H1 (cell line): Measurements from ENCODE around the gene GBE1. TPM values are rescaled to one million over a fixed set of nuclear protein-coding genes. Genes with fewer than 3 reads are reported as not detected.
"Not testable (repeated sequence)": the region's sequence is repeated elsewhere in the genome, so short reads cannot be mapped to it uniquely, and the experiment has no call there.

Source experiments
- CTCF ChIA-PET: fragments of 300-600 bp; sonication (Branson Sonifier 250); formaldehyde crosslinking; loops from one replicate; lab custom pipeline; 2021; ENCODE audit not compliant: partially characterized antibody; lab: Charles Lee
- POLR2A ChIA-PET: fragments of 300-600 bp; sonication (Branson Sonifier 250); formaldehyde crosslinking; loops from one replicate; lab custom pipeline; 2021; ENCODE audit warnings: inconsistent platforms; ENCODE audit not compliant: partially characterized antibody; lab: Charles Lee
- DNase-seq, 2 experiments: peaks; one replicate each; pipeline versions ENCODE4 v3.0.0 to v3.0.0-alpha.2; 2010 to 2022; ENCODE audit warnings: low spot score in 2 of 2, low read depth in 1 of 2, mixed read lengths in 1 of 2
- FAIRE-seq: peaks from 2 replicates; lab custom pipeline; 2011; peaks lifted over from hg19 to GRCh38; lab: Jason Lieb, UNC
- H2AFZ ChIP-seq: 2 replicates; pipeline ENCODE4 v1.8.1; 2012; ENCODE audit warnings: low read length, inconsistent platforms
- H2AK5ac ChIP-seq: 2 replicates; pipeline ENCODE4 v1.6.1; 2013; ENCODE audit warnings: low read depth, low read length
- H2BK120ac ChIP-seq: replicated peaks from 2 replicates; pipeline ENCODE3; 2013; ENCODE audit warnings: low read depth, low read length, inconsistent platforms
- H2BK12ac ChIP-seq: 2 replicates; pipeline ENCODE4 v1.6.1; 2013; ENCODE audit warnings: low read depth, low read length
- H2BK15ac ChIP-seq: 2 replicates; pipeline ENCODE4 v1.6.1; 2013; ENCODE audit warnings: low read length
- H2BK20ac ChIP-seq: 2 replicates; pipeline ENCODE4 v1.6.1; 2013; ENCODE audit warnings: low read length
- H2BK5ac ChIP-seq: 2 replicates; pipeline ENCODE4 v1.6.1; 2013; ENCODE audit warnings: low read depth, low read length
- H3K14ac ChIP-seq: 2 replicates; pipeline ENCODE4 v1.6.1; 2013; ENCODE audit warnings: inconsistent platforms; ENCODE audit not compliant: insufficient read length
- H3K18ac ChIP-seq: 2 replicates; pipeline ENCODE4 v1.6.1; 2013; ENCODE audit warnings: low read length; ENCODE audit errors: extremely low read depth
- H3K23ac ChIP-seq: 2 replicates; pipeline ENCODE4 v1.6.1; 2013; ENCODE audit warnings: inconsistent platforms; ENCODE audit not compliant: insufficient read length
- H3K23me2 ChIP-seq: 2 replicates; pipeline ENCODE4 v1.6.1; 2013; ENCODE audit warnings: low read depth, low read length
- H3K27ac ChIP-seq: 2 replicates; pipeline ENCODE4 v1.6.1; 2011; ENCODE audit warnings: low read depth, low read length, inconsistent platforms
- H3K27me3 ChIP-seq, 4 experiments: replicated peaks in 1 of 4; 1 replicate in 1 of 4; 2 replicates in 3 of 4; pipeline versions ENCODE4 v1.6.1 to v1.8.1; 2011 to 2013; ENCODE audit warnings: low read length in 3 of 4, mild to moderate bottlenecking in 3 of 4, inconsistent platforms in 2 of 4, mixed read lengths in 2 of 4, moderate library complexity in 1 of 4; ENCODE audit not compliant: control insufficient read depth in 3 of 4, insufficient read depth in 3 of 4; ENCODE audit errors: extremely low read depth in 1 of 4
- H3K36me3 ChIP-seq, 4 experiments: 2 replicates each; pipeline versions ENCODE4 v1.6.1 to v1.8.1; 2011 to 2013; ENCODE audit warnings: mild to moderate bottlenecking in 4 of 4, low read length in 3 of 4, moderate library complexity in 2 of 4, control low read depth in 1 of 4, inconsistent platforms in 1 of 4; ENCODE audit not compliant: insufficient read depth in 4 of 4, control insufficient read depth in 2 of 4
- H3K4ac ChIP-seq: replicated peaks from 2 replicates; pipeline ENCODE3; 2013; ENCODE audit warnings: low read length, low read depth, mixed read lengths, inconsistent platforms; ENCODE audit not compliant: insufficient read length
- H3K4me1 ChIP-seq, 4 experiments: replicated peaks in 1 of 4; 1 replicate in 1 of 4; 2 replicates in 3 of 4; pipeline versions ENCODE4 v1.6.1 to v1.8.1; 2011 to 2013; ENCODE audit warnings: low read length in 3 of 4, inconsistent platforms in 2 of 4, mixed read lengths in 1 of 4; ENCODE audit not compliant: insufficient read depth in 4 of 4, control insufficient read depth in 3 of 4
- H3K4me2 ChIP-seq, 2 experiments: 2 replicates each; pipeline versions ENCODE4 v1.6.1 to v1.8.1; 2011 to 2013; ENCODE audit warnings: low read depth in 2 of 2, low read length in 2 of 2, control low read depth in 1 of 2, inconsistent platforms in 1 of 2, mild to moderate bottlenecking in 1 of 2; ENCODE audit not compliant: insufficient read depth in 1 of 2
- H3K4me3 ChIP-seq, 4 experiments: fragments of 200-600, 300-600 bp in 1 of 4; sonication (generic), shearing (Covaris generic), sonication (Bioruptor Twin) in 1 of 4; 2 replicates each; pipeline versions ENCODE4 v1.5.1 to v1.8.1; 2011 to 2016; ENCODE audit warnings: low read length in 4 of 4, low read depth in 3 of 4, control low read depth in 2 of 4, inconsistent platforms in 2 of 4, mild to moderate bottlenecking in 2 of 4, mixed read lengths in 1 of 4, moderate library complexity in 1 of 4; ENCODE audit not compliant: insufficient read depth in 2 of 4; ENCODE audit errors: extremely low read depth in 1 of 4
- H3K56ac ChIP-seq: replicated peaks from 2 replicates; pipeline ENCODE3; 2013; ENCODE audit warnings: low read depth, mild to moderate bottlenecking, mixed read lengths, low read length, inconsistent platforms; ENCODE audit not compliant: insufficient read length
- H3K79me1 ChIP-seq: 2 replicates; pipeline ENCODE4 v1.6.1; 2013; ENCODE audit warnings: low read depth, low read length, control low read depth
- H3K79me2 ChIP-seq, 2 experiments: 2 replicates each; pipeline versions ENCODE4 v1.6.1 to v1.8.1; 2012 to 2013; ENCODE audit warnings: low read length in 2 of 2, mild to moderate bottlenecking in 2 of 2, inconsistent platforms in 1 of 2; ENCODE audit not compliant: insufficient read depth in 2 of 2, control insufficient read depth in 1 of 2
- H3K9ac ChIP-seq, 4 experiments: replicated peaks in 1 of 4; 1 replicate in 1 of 4; 2 replicates in 3 of 4; pipeline versions ENCODE4 v1.6.1 to v1.8.1; 2011 to 2013; ENCODE audit warnings: low read depth in 3 of 4, low read length in 3 of 4, control low read depth in 2 of 4, mild to moderate bottlenecking in 2 of 4, moderate library complexity in 2 of 4, inconsistent platforms in 1 of 4; ENCODE audit errors: extremely low read depth in 1 of 4
- H3K9me3 ChIP-seq, 2 experiments: 2 replicates each; pipeline versions ENCODE4 v1.6.1 to v1.8.1; 2012 to 2013; ENCODE audit warnings: mild to moderate bottlenecking in 2 of 2, moderate library complexity in 2 of 2, control low read depth in 1 of 2, inconsistent platforms in 1 of 2, low read depth in 1 of 2, low read length in 1 of 2, mixed read lengths in 1 of 2; ENCODE audit not compliant: insufficient read depth in 2 of 2
- H4K20me1 ChIP-seq, 2 experiments: replicated peaks in 1 of 2; 2 replicates each; pipeline versions ENCODE3 to v1.8.1; 2011 to 2013; ENCODE audit warnings: inconsistent platforms in 2 of 2, low read length in 2 of 2, mild to moderate bottlenecking in 1 of 2; ENCODE audit not compliant: insufficient read depth in 2 of 2, control insufficient read depth in 1 of 2
- H4K5ac ChIP-seq: 2 replicates; pipeline ENCODE4 v1.6.1; 2013; ENCODE audit warnings: low read length, low read depth, mixed read lengths, inconsistent platforms; ENCODE audit not compliant: insufficient read length
- H4K8ac ChIP-seq: 2 replicates; pipeline ENCODE4 v1.8.0; 2013; ENCODE audit warnings: mild to moderate bottlenecking, moderate library complexity, low read length, inconsistent platforms; ENCODE audit not compliant: insufficient read depth; ENCODE audit errors: extremely low read depth
- H4K91ac ChIP-seq: replicated peaks from 2 replicates; pipeline ENCODE3; 2013; ENCODE audit warnings: low read length, mixed read lengths, inconsistent platforms; ENCODE audit not compliant: insufficient read length
- WGBS, 2 experiments: shearing (Covaris generic) in 1 of 2; methylation state at CpG; one replicate each; pipeline versions ENCODE4 v1.1.6 to v1.1.7; 2013 to 2015; ENCODE audit warnings: low lambda C conversion rate in 2 of 2, mixed read lengths in 2 of 2, inconsistent platforms in 1 of 2, low coverage in 1 of 2, missing lambda C conversion rate in 1 of 2; ENCODE audit not compliant: insufficient replicate concordance in 2 of 2, insufficient coverage in 1 of 2, insufficient read length in 1 of 2; ENCODE audit errors: extremely low coverage in 1 of 2, missing lambda C conversion rate in 1 of 2; 5-methylcytosine and 5-hydroxymethylcytosine counted together
- polyA plus RNA-seq, 7 experiments: library from polyadenylated mRNA; depleted of rRNA in 3 of 7; stranded (reverse) in 5 of 7; unstranded in 2 of 7; fragments of >200 nt in 5 of 7; fragments of 200-250 nt in 2 of 7; gene quantifications; 1 replicate in 5 of 7; 2 replicates in 1 of 7; 4 replicates in 1 of 7; pipeline versions ENCODE4 v1.2.1 to v1.2.3, GENCODE V29; 2011 to 2013; ENCODE audit warnings: missing spikeins in 2 of 7, mixed read lengths in 2 of 7
- total RNA-seq: library from RNA; stranded (reverse); fragmentation: NEBNext Ultra II Directional; extraction: Animal tissue kit (Norgen Biotek cat#: 25700); gene quantifications from 2 replicates; pipeline ENCODE4 v1.2.1, GENCODE V29; 2021

GBE1 gene
- total and polyA plus RNA-seq, 2 of the 8 experiments (the other 6 are each of a cell fraction or from before 2014, with no cell fraction given), result 3.3 to 7.3 TPM

- H3K36me3 ChIP-seq, H3K79me1 ChIP-seq, H3K23ac ChIP-seq, H3K27me3 ChIP-seq, H3K23me2 ChIP-seq, H3K79me2 ChIP-seq, H2BK12ac ChIP-seq, H3K18ac ChIP-seq, H3K4me2 ChIP-seq, DNase-seq, H4K8ac ChIP-seq, FAIRE-seq, H3K27ac ChIP-seq, H3K4me1 ChIP-seq, CTCF ChIA-PET, H2BK120ac ChIP-seq, H2BK20ac ChIP-seq, H3K14ac ChIP-seq, H3K4ac ChIP-seq, H2AFZ ChIP-seq, H4K20me1 ChIP-seq, H3K56ac ChIP-seq, H2AK5ac ChIP-seq, H3K4me3 ChIP-seq, H4K91ac ChIP-seq, H4K5ac ChIP-seq, H3K9me3 ChIP-seq, H2BK15ac ChIP-seq, H2BK5ac ChIP-seq, H3K9ac ChIP-seq, POLR2A ChIA-PET: not testable (repeated sequence)
- WGBS, 2 experiments, result 87% methylated on average over 4 of the region's 4 CpGs; no CpG with 5 or more reads in 1 of the 2 experiments
These were observed 14.2 kb downstream of the GBE1 start for GRCh38 chr3:81747280-81747679.
